Erythroblast (primary cell): ENCODE measurements around the gene POFUT2.

Experiments
- GATA1 ChIP-seq: IDR thresholded peaks from 2 replicates; pipeline ENCODE4 v1.6.1; 2011; ENCODE audit warnings: low read depth, mild to moderate bottlenecking, control low read depth, low read length, moderate library complexity
- POLR2A ChIP-seq: IDR thresholded peaks from 2 replicates; pipeline ENCODE4 v1.6.1; 2011; ENCODE audit warnings: mild to moderate bottlenecking, low read length

- no peak for TF ChIP-seq POLR2A
- TF ChIP-seq GATA1: no peak
Observed at GRCh38 chr21:45227735-45228134, 60.0 kb downstream of the POFUT2 start.
